Uterus (tissue), 4 donors: ENCODE measurements around the gene UGGT2. TPM values are rescaled to one million over a fixed set of nuclear protein-coding genes. Genes with fewer than 3 reads are reported as not detected.
"Not testable (repeated sequence)": the region's sequence is repeated elsewhere in the genome, so short reads cannot be mapped to it uniquely, and the experiment has no call there.

Experiments
- DNase-seq, 2 donors: peaks; one replicate each; pipeline ENCODE4 v3.0.0-alpha.2; 2019 to 2020
- H3K27ac ChIP-seq, 2 donors: fragments of 200-600 bp; sonication (generic); 1 replicate in 1 of 2; 2 replicates in 1 of 2; pipeline ENCODE4 v1.5.1; 2016 to 2018
- H3K27me3 ChIP-seq, 2 donors: fragments of 200-600 bp; sonication (generic); one replicate each; pipeline ENCODE4 v1.5.1; 2018 to 2019; ENCODE audit warnings: control low read depth in 1 of 2
- H3K36me3 ChIP-seq, 2 donors: fragments of 200-600 bp; sonication (generic); one replicate each; pipeline ENCODE4 v1.5.1; 2019; ENCODE audit warnings: control low read depth in 1 of 2
- H3K4me1 ChIP-seq, 2 donors: fragments of 200-600 bp; sonication (generic); one replicate each; pipeline ENCODE4 v1.5.1; 2018 to 2019; ENCODE audit warnings: control low read depth in 1 of 2
- H3K4me3 ChIP-seq, 2 donors: fragments of 200-600 bp; sonication (generic); 1 replicate in 1 of 2; 2 replicates in 1 of 2; pipeline ENCODE4 v1.5.1; 2018 to 2019; ENCODE audit warnings: mild to moderate bottlenecking in 1 of 2
- H3K9me3 ChIP-seq, 2 donors: fragments of 200-600 bp; sonication (generic); one replicate each; pipeline ENCODE4 v1.5.1; 2019; ENCODE audit warnings: control low read depth in 1 of 2
- CTCF ChIP-seq, 4 experiments: fragments of 200-600 bp in 2 of 4; fragments of 450-650 bp in 2 of 4; sonication (generic) in 2 of 4; IDR thresholded peaks; one replicate each; pipeline ENCODE4 v1.5.1; 2016 to 2019; ENCODE audit warnings: antibody characterized with exemption in 4 of 4, mild to moderate bottlenecking in 2 of 4, moderate library complexity in 1 of 4
- POLR2A ChIP-seq, 2 donors: fragments of 450-650 bp; IDR thresholded peaks; one replicate each; pipeline ENCODE4 v1.6.1; 2016; ENCODE audit warnings: antibody characterized with exemption in 2 of 2, mild to moderate bottlenecking in 1 of 2, moderate library complexity in 1 of 2
- intact Hi-C: fragments of 100-400 bp; cut with DNase I; formaldehyde crosslinking; loops from one replicate; pipeline ENCODE4 v1.15.1; 2023; ENCODE audit warnings: low total_unique reads
- total RNA-seq, 4 donors: library from RNA; depleted of rRNA in 3 of 4; stranded (reverse); fragments of >200 nt in 3 of 4; gene quantifications; one replicate each; pipeline versions ENCODE4 v1.1.0 to v1.2.4, GENCODE V29; 2014 to 2023
- donor health status: DM: yes; HTN: yes; CAD: no.

The UGGT2 gene
- total RNA-seq, 4 donors from 2014 or later, result 33.5 to 171 (median 116) TPM

- H3K4me3 ChIP-seq, result no peak overlapping the region
- no peak overlapping the region for H3K27ac ChIP-seq
- no peaks in the 10 kb centered on the region for H3K4me1 ChIP-seq
- no peaks in the 10 kb centered on the region for H3K9me3 ChIP-seq
- H3K27me3 ChIP-seq, result no peaks in the 10 kb centered on the region
- TF ChIP-seq POLR2A (IDR thresholded peaks at IDR 0.05) (no peak), CTCF (IDR thresholded peaks at IDR 0.05) (no peak)
- intact Hi-C loops, result no loop called here
- no peak for DNase-seq
- H3K36me3 ChIP-seq, result no peaks in the 10 kb centered on the region
These were observed 268.9 kb downstream of the UGGT2 start for GRCh38 chr13:95784161-95784899.

- DNase-seq, result no peak
- Histone ChIP-seq H3K36me3 (no peaks in the 10 kb centered on the region), H3K27me3 (no peaks in the 10 kb centered on the region), H3K4me3 (no peak overlapping the region), H3K27ac (no peak overlapping the region), H3K4me1 (no peaks in the 10 kb centered on the region), H3K9me3 (no peaks in the 10 kb centered on the region)
- TF ChIP-seq POLR2A (IDR thresholded peaks at IDR 0.05) (no peak), CTCF (IDR thresholded peaks at IDR 0.05) (no peak)
- intact Hi-C loops, result no loop called here
These were observed 269.5 kb downstream of the UGGT2 start for GRCh38 chr13:95783747-95784146.

- H3K4me3 ChIP-seq, H3K4me1 ChIP-seq, H3K36me3 ChIP-seq, intact Hi-C loops, H3K9me3 ChIP-seq, H3K27ac ChIP-seq, DNase-seq, H3K27me3 ChIP-seq: not testable (repeated sequence)
These were observed 271.3 kb downstream of the UGGT2 start for GRCh38 chr13:95781940-95782339.

GRCh38 chr13:95781016-95781415, 272.2 kb downstream of the UGGT2 start:
- H3K4me3 ChIP-seq, result no peak overlapping the region
- no peaks in the 10 kb centered on the region for H3K4me1 ChIP-seq
- TF ChIP-seq POLR2A (IDR thresholded peaks at IDR 0.05), result no peak
- no peak for TF ChIP-seq CTCF (IDR thresholded peaks at IDR 0.05)
- H3K27me3 ChIP-seq, result no peaks in the 10 kb centered on the region
- H3K36me3 ChIP-seq, result no peaks in the 10 kb centered on the region
- no peak for DNase-seq
- intact Hi-C loops, result no loop called here
- H3K9me3 ChIP-seq, result no peaks in the 10 kb centered on the region
- no peak overlapping the region for H3K27ac ChIP-seq

DNA sequence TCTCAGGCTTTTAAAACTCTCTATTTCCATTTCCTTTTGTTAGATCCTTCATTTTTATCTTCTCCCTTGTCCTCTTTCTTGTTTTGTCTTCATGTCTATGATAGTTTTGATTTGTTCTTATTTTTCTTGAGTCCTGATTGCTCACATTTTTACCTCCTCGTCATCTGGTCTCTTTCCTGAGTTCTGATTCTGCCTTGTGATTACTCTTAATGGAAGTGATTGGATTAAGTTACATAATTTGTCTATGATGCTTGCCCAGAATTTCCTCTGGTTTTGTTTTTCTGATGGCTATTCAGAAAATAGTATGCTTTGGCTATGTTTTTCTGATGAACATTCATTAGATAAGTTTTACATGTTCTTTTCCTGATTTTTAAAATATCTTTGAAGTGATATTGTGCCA, 273.7 kb downstream of the UGGT2 start:
- no peaks in the 10 kb centered on the region for H3K4me1 ChIP-seq
- H3K36me3 ChIP-seq, result no peaks in the 10 kb centered on the region
- no peak overlapping the region for H3K4me3 ChIP-seq
- H3K27ac ChIP-seq, result no peak overlapping the region
- intact Hi-C loops, result no loop called here
- TF ChIP-seq POLR2A (IDR thresholded peaks at IDR 0.05) (no peak), CTCF (IDR thresholded peaks at IDR 0.05) (no peak)
- H3K9me3 ChIP-seq, result no peaks in the 10 kb centered on the region
- DNase-seq, result no peak
- H3K27me3 ChIP-seq, result no peaks in the 10 kb centered on the region

- no peaks in the 10 kb centered on the region for H3K36me3 ChIP-seq
- TF ChIP-seq CTCF (IDR thresholded peaks at IDR 0.05), result no peak
- TF ChIP-seq POLR2A (IDR thresholded peaks at IDR 0.05), result no peak
- no peaks in the 10 kb centered on the region for H3K9me3 ChIP-seq
- intact Hi-C loops, result no loop called here
- DNase-seq, result no peak
- H3K4me3 ChIP-seq, result no peak overlapping the region
- no peak overlapping the region for H3K27ac ChIP-seq
- H3K4me1 ChIP-seq, result no peaks in the 10 kb centered on the region
- no peaks in the 10 kb centered on the region for H3K27me3 ChIP-seq
These were observed 281.3 kb downstream of the UGGT2 start for GRCh38 chr13:95771905-95772304.
